ENCODE measurements around the gene KIRREL1.

The KIRREL1 gene

DNA sequence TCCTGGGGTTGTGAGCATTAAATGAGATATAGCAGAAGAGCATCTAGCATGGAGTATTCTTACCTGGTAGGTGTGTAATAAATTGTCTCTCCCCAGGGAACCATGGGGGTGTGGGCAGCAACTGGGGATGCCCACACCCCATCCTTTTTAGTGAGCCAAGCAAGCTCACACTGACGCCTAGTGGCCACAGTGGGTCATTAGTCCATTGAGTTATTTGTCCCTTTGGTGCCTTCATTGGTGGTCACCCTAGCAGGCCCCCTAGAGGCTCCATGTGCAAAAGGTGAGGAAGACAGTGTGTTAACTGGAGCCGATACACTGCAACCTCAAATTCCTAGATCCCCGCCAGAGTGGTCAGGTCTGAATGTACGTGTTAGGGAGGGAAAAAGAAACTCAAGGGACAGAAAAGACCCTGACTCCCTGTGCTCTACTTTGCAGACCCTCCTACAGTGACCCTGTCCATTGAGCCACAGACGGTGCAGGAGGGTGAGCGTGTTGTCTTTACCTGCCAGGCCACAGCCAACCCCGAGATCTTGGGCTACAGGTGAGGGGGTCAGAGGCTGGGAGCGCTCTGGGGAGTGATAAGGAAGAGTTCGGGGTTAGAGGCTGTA, 94.0 kb downstream of the KIRREL1 start:
- TF ChIP-seq TCF12 (IDR thresholded peaks at IDR 0.05; ENCODE audit: low read depth) (no peak), CREB1 (IDR thresholded peaks at IDR 0.05; ENCODE audit: low read depth) (no peak), RAD21 (IDR thresholded peaks at IDR 0.05; ENCODE audit: low read depth) (peak; percentile 78)

DNA sequence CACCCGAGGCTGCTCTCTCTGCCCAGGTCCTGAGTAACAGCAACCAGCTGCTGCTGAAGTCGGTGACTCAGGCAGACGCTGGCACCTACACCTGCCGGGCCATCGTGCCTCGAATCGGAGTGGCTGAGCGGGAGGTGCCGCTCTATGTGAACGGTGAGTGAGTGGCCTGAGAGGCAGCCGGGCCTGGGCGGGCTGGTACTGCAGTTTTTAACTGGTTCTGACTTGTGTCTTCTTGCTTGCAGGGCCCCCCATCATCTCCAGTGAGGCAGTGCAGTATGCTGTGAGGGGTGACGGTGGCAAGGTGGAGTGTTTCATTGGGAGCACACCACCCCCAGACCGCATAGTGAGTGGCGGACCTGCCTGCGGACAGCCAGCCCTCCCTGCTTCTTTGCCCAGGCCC, 96.0 kb downstream of the KIRREL1 start:
- TF ChIP-seq, protein P1, sequence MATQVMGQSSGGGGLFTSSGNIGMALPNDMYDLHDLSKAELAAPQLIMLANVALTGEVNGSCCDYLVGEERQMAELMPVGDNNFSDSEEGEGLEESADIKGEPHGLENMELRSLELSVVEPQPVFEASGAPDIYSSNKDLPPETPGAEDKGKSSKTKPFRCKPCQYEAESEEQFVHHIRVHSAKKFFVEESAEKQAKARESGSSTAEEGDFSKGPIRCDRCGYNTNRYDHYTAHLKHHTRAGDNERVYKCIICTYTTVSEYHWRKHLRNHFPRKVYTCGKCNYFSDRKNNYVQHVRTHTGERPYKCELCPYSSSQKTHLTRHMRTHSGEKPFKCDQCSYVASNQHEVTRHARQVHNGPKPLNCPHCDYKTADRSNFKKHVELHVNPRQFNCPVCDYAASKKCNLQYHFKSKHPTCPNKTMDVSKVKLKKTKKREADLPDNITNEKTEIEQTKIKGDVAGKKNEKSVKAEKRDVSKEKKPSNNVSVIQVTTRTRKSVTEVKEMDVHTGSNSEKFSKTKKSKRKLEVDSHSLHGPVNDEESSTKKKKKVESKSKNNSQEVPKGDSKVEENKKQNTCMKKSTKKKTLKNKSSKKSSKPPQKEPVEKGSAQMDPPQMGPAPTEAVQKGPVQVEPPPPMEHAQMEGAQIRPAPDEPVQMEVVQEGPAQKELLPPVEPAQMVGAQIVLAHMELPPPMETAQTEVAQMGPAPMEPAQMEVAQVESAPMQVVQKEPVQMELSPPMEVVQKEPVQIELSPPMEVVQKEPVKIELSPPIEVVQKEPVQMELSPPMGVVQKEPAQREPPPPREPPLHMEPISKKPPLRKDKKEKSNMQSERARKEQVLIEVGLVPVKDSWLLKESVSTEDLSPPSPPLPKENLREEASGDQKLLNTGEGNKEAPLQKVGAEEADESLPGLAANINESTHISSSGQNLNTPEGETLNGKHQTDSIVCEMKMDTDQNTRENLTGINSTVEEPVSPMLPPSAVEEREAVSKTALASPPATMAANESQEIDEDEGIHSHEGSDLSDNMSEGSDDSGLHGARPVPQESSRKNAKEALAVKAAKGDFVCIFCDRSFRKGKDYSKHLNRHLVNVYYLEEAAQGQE (IDR thresholded peaks at IDR 0.05; ENCODE audit: low read depth): no peak
- no peak for TF ChIP-seq EGR1 (IDR thresholded peaks at IDR 0.05)
- no peak for TF ChIP-seq CEBPB (IDR thresholded peaks at IDR 0.05)
- TF ChIP-seq FOXM1 (IDR thresholded peaks at IDR 0.05; ENCODE audit: borderline replicate concordance, low read depth): no peak
- no peak for TF ChIP-seq TCF12 (IDR thresholded peaks at IDR 0.05; ENCODE audit: low read depth)
- TF ChIP-seq RAD21 (IDR thresholded peaks at IDR 0.05; ENCODE audit: low read depth): no peak
- no peak for TF ChIP-seq CREB1 (IDR thresholded peaks at IDR 0.05; ENCODE audit: low read depth)

DNA sequence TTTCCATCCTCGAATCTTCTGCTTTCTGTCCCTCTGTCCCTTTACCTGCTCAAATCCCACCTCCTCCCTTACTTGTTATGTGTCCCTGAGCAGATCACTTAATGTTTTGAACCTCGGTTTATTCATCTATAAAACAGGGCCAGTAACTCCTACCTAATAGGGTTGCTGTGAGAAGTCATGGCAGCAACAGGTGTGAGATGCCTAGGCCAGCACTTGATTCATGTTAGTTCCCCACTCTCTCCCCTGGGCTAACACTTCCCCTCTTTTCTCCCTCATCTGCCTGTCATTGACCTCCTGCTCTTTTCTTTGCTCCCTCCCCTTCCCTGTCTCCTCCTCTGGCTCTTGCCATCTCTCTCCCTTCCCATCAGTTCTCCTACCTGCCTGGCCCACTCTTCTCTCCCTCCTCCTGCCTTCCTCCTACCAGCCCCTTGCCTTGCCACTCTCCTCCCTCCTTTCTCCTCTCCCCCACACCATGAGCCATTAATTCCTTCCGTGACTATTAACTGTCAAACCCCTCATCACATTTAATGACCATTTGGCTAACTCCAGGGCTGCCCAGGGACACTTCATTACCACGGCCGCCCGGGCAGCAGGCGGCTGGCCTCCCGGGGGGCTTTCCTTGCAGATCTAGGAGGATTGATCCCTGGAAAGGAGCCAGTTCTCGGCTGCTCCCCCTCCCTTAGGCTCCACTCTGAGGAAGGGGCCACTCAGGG, 96.6 kb downstream of the KIRREL1 start:
- TF ChIP-seq CREB1 (IDR thresholded peaks at IDR 0.05; ENCODE audit: low read depth): no peak
- TF ChIP-seq EGR1 (IDR thresholded peaks at IDR 0.05): no peak
- TF ChIP-seq TCF12 (IDR thresholded peaks at IDR 0.05; ENCODE audit: low read depth): no peak
- TF ChIP-seq, protein P1 (IDR thresholded peaks at IDR 0.05; ENCODE audit: low read depth): no peak

DNA sequence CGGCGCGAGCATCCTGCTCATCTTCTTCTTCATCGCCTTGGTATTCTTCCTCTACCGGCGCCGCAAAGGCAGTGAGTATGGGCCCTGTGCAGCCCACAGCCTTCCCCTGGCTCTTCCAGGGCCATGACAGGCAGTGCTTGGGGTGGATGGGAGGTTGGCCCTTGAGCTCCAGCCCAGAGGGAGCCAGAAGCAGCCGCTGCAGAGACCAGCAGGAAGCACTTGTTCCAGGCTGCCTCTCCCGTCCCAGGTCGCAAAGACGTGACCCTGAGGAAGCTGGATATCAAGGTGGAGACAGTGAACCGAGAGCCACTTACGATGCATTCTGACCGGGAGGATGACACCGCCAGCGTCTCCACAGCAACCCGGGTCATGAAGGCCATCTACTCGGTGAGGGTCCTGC, 99.9 kb downstream of the KIRREL1 start:
- TF ChIP-seq CEBPB (IDR thresholded peaks at IDR 0.05): no peak
- no peak for TF ChIP-seq NFIC (IDR thresholded peaks at IDR 0.05)
- no peak for TF ChIP-seq ZBTB7A (IDR thresholded peaks at IDR 0.05; ENCODE audit: low read depth)
- no peak for TF ChIP-seq TEAD4 (IDR thresholded peaks at IDR 0.05)
- TF ChIP-seq, protein P2, sequence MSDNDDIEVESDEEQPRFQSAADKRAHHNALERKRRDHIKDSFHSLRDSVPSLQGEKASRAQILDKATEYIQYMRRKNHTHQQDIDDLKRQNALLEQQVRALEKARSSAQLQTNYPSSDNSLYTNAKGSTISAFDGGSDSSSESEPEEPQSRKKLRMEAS (IDR thresholded peaks at IDR 0.05): no peak
- TF ChIP-seq CREB1 (IDR thresholded peaks at IDR 0.05; ENCODE audit: low read depth): no peak
- TF ChIP-seq FOXM1 (IDR thresholded peaks at IDR 0.05; ENCODE audit: borderline replicate concordance, low read depth): no peak
- TF ChIP-seq, protein P1 (IDR thresholded peaks at IDR 0.05; ENCODE audit: low read depth): no peak
- TF ChIP-seq RAD21 (IDR thresholded peaks at IDR 0.05; ENCODE audit: low read depth): no peak
- TF ChIP-seq, protein P3, sequence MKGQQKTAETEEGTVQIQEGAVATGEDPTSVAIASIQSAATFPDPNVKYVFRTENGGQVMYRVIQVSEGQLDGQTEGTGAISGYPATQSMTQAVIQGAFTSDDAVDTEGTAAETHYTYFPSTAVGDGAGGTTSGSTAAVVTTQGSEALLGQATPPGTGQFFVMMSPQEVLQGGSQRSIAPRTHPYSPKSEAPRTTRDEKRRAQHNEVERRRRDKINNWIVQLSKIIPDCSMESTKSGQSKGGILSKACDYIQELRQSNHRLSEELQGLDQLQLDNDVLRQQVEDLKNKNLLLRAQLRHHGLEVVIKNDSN (IDR thresholded peaks at IDR 0.05): no peak
- no peak for TF ChIP-seq TCF12 (IDR thresholded peaks at IDR 0.05; ENCODE audit: low read depth)
- no peak for TF ChIP-seq EGR1 (IDR thresholded peaks at IDR 0.05)
- TF ChIP-seq TAF1 (IDR thresholded peaks at IDR 0.05; ENCODE audit: low read depth): no peak
- no peak for TF ChIP-seq YY1 (IDR thresholded peaks at IDR 0.05; ENCODE audit: low read depth)
- no peak for TF ChIP-seq EP300 (IDR thresholded peaks at IDR 0.05; ENCODE audit: borderline replicate concordance)

DNA sequence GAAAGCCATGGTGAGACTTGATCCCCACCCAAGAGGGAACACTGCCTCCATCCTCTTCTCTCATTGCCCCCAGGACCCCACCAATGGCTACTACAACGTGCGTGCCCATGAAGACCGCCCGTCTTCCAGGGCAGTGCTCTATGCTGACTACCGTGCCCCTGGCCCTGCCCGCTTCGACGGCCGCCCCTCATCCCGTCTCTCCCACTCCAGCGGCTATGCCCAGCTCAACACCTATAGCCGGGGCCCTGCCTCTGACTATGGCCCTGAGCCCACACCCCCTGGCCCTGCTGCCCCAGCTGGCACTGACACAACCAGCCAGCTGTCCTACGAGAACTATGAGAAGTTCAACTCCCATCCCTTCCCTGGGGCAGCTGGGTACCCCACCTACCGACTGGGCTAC, 101.1 kb downstream of the KIRREL1 start:
- no peak for TF ChIP-seq NFIC (IDR thresholded peaks at IDR 0.05)
- TF ChIP-seq YY1 (IDR thresholded peaks at IDR 0.05; ENCODE audit: low read depth): no peak
- no peak for TF ChIP-seq TEAD4 (IDR thresholded peaks at IDR 0.05)
- no peak for TF ChIP-seq EGR1 (IDR thresholded peaks at IDR 0.05)
- TF ChIP-seq TAF1 (IDR thresholded peaks at IDR 0.05; ENCODE audit: low read depth): no peak
- no peak for TF ChIP-seq TCF12 (IDR thresholded peaks at IDR 0.05; ENCODE audit: low read depth)
- no peak for TF ChIP-seq FOXM1 (IDR thresholded peaks at IDR 0.05; ENCODE audit: borderline replicate concordance, low read depth)
- TF ChIP-seq RAD21 (IDR thresholded peaks at IDR 0.05; ENCODE audit: low read depth): no peak
- TF ChIP-seq EP300 (IDR thresholded peaks at IDR 0.05; ENCODE audit: borderline replicate concordance): no peak
- no peak for TF ChIP-seq CEBPB (IDR thresholded peaks at IDR 0.05)
- TF ChIP-seq CREB1 (IDR thresholded peaks at IDR 0.05; ENCODE audit: low read depth): no peak
- TF ChIP-seq, protein P1 (IDR thresholded peaks at IDR 0.05; ENCODE audit: low read depth): no peak
- TF ChIP-seq, protein P3 (IDR thresholded peaks at IDR 0.05): no peak
- TF ChIP-seq ZBTB7A (IDR thresholded peaks at IDR 0.05; ENCODE audit: low read depth): no peak
- TF ChIP-seq, protein P2 (IDR thresholded peaks at IDR 0.05): no peak
